ENCODE results near the gene CPA1. TPM values are rescaled to one million over a fixed set of nuclear protein-coding genes. Genes with fewer than 3 reads are reported as not detected.

Gene CPA1
- total and polyA plus RNA-seq, 9 of the 15 experiments (the other 6 are each of a cell fraction or from before 2014, with no cell fraction given) = 6.5 TPM; not detected in 8

DNA sequence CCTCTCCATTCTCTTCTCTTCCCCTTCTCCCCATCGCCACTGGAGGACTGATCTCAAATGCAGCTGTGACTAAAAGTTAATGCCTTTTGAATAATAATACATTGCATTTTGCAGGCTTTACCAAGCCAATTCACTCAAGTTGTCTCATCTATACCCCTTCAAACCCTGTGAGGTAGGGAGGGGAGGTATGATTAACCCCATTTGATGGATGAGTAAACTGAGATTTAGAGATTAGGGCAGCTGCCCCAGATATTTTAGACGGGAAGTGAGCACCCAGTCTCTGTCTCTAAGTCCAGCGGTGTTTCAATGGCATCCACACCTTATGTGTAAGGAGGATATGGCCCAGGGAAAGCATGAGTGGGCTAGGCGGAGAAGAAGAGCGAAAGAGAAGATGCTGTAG is 34.6 kb upstream of the CPA1 start:
- intact Hi-C loops (cut with micrococcal nuclease) (no loop called here), in situ Hi-C loops (cut with MboI) (no loop called here)
- 1% methylated on average over 4 of the region's 5 CpGs for WGBS (ENCODE audit: insufficient coverage, low coverage, missing lambda C conversion rate)
- Histone ChIP-seq H3K27ac (ENCODE audit: extremely low read depth, low read depth, low read length) (no peak overlapping the region), H3K36me3 (ENCODE audit: control insufficient read depth, insufficient read depth, low read length) (no peaks in the 10 kb centered on the region), H3K79me2 (ENCODE audit: control insufficient read depth, insufficient read depth, low read length) (no peaks in the 10 kb centered on the region), H2AFZ (ENCODE audit: low read depth, low read length) (no peak overlapping the region), H3K4me1 (replicated peaks in 1 of 2; ENCODE audit: control insufficient read depth in 2 of 2, insufficient read depth in 2 of 2, low read length in 2 of 2) (0 out of 5 replicates have a peak, but pooled peaks cover 0 to 3% of the 10 kb centered on the region in 2 experiments), H3K9ac (ENCODE audit: insufficient read depth in 1 of 2, low read depth in 2 of 2, low read length in 2 of 2) (no peak overlapping the region), H3K4me2 (ENCODE audit: insufficient read depth, low read length) (no peak overlapping the region), H3K4me3 (no peak overlapping the region), H3K9me3 (replicated peaks; ENCODE audit: control insufficient read depth, insufficient read depth, low read depth, low read length) (no peaks in the 10 kb centered on the region), H3K9me1 (ENCODE audit: control insufficient read depth, insufficient read depth, low read length) (no peaks in the 10 kb centered on the region), H3K27me3 (ENCODE audit: control insufficient read depth in 2 of 2, insufficient read depth in 2 of 2, low read length in 2 of 2) (peaks cover 40 to 53% of the 10 kb centered on the region in 2 experiments), H4K20me1 (replicated peaks; ENCODE audit: control insufficient read depth, insufficient read depth, low read length) (no peaks in the 10 kb centered on the region)
- ChIA-PET CTCF (ENCODE audit: low intra/inter-chr PET ratio) (no interaction called here), POLR2A (interaction anchor here (0.9 kb wide), 1 partner anchor 16 kb away, joined by 3 read pairs; no protein-coding TSS in a partner anchor)
- no TSS peak for BruUV-seq (replicated peaks)
- TF ChIP-seq RBM25 (IDR thresholded peaks at IDR 0.05; ENCODE audit: low read depth, low read length, severe bottlenecking) = peak; percentile 69
- TF ChIP-seq NCOR1 (IDR thresholded peaks at IDR 0.05) = no peak
- TF ChIP-seq KDM1A (IDR thresholded peaks at IDR 0.05) = 0 out of 4 replicates have a peak, but pooled peaks of 1 of the 2 experiments have one; percentile 10
- no peak for DNase-seq (ENCODE audit: extremely low read depth in 1 of 4, low spot score in 3 of 4)
- ATAC-seq = no peak
- FAIRE-seq = no peak

GRCh38 chr7:130346177-130346905 is 34.0 kb upstream of the CPA1 start:
- no peak for FAIRE-seq
- CTCF ChIA-PET (ENCODE audit: low intra/inter-chr PET ratio) = no interaction called here

More at GRCh38 chr7:130346177-130346905, 34.0 kb upstream of the CPA1 start:
- Histone ChIP-seq H3K9me3 (replicated peaks; ENCODE audit: control insufficient read depth, insufficient read depth, low read depth, low read length) (no peaks in the 10 kb centered on the region), H3K4me2 (ENCODE audit: insufficient read depth, low read length) (no peak overlapping the region), H3K27me3 (ENCODE audit: control insufficient read depth in 2 of 2, insufficient read depth in 2 of 2, low read length in 2 of 2) (peaks cover 46 to 53% of the 10 kb centered on the region in 2 experiments), H3K27ac (ENCODE audit: extremely low read depth, low read depth, low read length) (no peak overlapping the region), H4K20me1 (replicated peaks; ENCODE audit: control insufficient read depth, insufficient read depth, low read length) (no peaks in the 10 kb centered on the region), H3K36me3 (ENCODE audit: control insufficient read depth, insufficient read depth, low read length) (no peaks in the 10 kb centered on the region), H3K4me3 (no peak overlapping the region), H3K9ac (ENCODE audit: insufficient read depth in 1 of 2, low read depth in 2 of 2, low read length in 2 of 2) (no peak overlapping the region), H2AFZ (ENCODE audit: low read depth, low read length) (no peak overlapping the region), H3K4me1 (replicated peaks in 1 of 2; ENCODE audit: control insufficient read depth in 2 of 2, insufficient read depth in 2 of 2, low read length in 2 of 2) (0 out of 5 replicates have a peak, but pooled peaks cover 0 to 3% of the 10 kb centered on the region in 2 experiments), H3K79me2 (ENCODE audit: control insufficient read depth, insufficient read depth, low read length) (no peaks in the 10 kb centered on the region), H3K9me1 (ENCODE audit: control insufficient read depth, insufficient read depth, low read length) (no peaks in the 10 kb centered on the region)
- TF ChIP-seq, protein P1, sequence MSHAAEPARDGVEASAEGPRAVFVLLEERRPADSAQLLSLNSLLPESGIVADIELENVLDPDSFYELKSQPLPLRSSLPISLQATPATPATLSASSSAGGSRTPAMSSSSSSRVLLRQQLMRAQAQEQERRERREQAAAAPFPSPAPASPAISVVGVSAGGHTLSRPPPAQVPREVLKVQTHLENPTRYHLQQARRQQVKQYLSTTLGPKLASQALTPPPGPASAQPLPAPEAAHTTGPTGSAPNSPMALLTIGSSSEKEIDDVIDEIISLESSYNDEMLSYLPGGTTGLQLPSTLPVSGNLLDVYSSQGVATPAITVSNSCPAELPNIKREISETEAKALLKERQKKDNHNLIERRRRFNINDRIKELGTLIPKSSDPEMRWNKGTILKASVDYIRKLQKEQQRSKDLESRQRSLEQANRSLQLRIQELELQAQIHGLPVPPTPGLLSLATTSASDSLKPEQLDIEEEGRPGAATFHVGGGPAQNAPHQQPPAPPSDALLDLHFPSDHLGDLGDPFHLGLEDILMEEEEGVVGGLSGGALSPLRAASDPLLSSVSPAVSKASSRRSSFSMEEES (CRISPR knock-in tag; IDR thresholded peaks at IDR 0.05) = no peak
- no peak for TF ChIP-seq POLR2A (conservative IDR thresholded peaks at IDR 0.05)
- peak; percentile 73; the same call in 1 of the 2 replicates for TF ChIP-seq ZNF263 (CRISPR knock-in tag; IDR thresholded peaks at IDR 0.05; ENCODE audit: borderline replicate concordance)
- TF ChIP-seq ZNF583 (CRISPR knock-in tag; IDR thresholded peaks at IDR 0.05) = no peak
- no peak for TF ChIP-seq ZNF41 (CRISPR knock-in tag; conservative IDR thresholded peaks at IDR 0.05)
- peak; percentile 35; the same call in 1 of the 2 replicates for TF ChIP-seq STAG1 (CRISPR knock-in tag; IDR thresholded peaks at IDR 0.05; ENCODE audit: borderline replicate concordance)
- TF ChIP-seq COPS2 (conservative IDR thresholded peaks at IDR 0.05) = no peak
- ATAC-seq (peak; percentile 14; the same call in 1 of the 3 replicates), DNase-seq (ENCODE audit: extremely low read depth in 1 of 4, low spot score in 3 of 4) (no peak)
- intact Hi-C loops (cut with micrococcal nuclease) (no loop called here), in situ Hi-C loops (cut with MboI) (no loop called here)
- POLR2A ChIA-PET = interaction anchor here (1.3 kb wide), 1 partner anchor 12 kb away, joined by 3 read pairs; no protein-coding TSS in a partner anchor
- BruUV-seq (replicated peaks) = no TSS peak
- 3% methylated on average over 10 of the region's 10 CpGs for WGBS (ENCODE audit: insufficient coverage, low coverage, missing lambda C conversion rate)

Data from K562 (cell line).